GM18907 (cell line): ENCODE measurements around the gene BATF.

Source experiments
- ATAC-seq: cut with Tn5 transposase; IDR thresholded peaks from one replicate; pipeline ENCODE4 v1.9.1; 2021; ENCODE audit warnings: mild to moderate bottlenecking, moderate library complexity; ENCODE audit not compliant: unreplicated experiment

Gene BATF

DNA sequence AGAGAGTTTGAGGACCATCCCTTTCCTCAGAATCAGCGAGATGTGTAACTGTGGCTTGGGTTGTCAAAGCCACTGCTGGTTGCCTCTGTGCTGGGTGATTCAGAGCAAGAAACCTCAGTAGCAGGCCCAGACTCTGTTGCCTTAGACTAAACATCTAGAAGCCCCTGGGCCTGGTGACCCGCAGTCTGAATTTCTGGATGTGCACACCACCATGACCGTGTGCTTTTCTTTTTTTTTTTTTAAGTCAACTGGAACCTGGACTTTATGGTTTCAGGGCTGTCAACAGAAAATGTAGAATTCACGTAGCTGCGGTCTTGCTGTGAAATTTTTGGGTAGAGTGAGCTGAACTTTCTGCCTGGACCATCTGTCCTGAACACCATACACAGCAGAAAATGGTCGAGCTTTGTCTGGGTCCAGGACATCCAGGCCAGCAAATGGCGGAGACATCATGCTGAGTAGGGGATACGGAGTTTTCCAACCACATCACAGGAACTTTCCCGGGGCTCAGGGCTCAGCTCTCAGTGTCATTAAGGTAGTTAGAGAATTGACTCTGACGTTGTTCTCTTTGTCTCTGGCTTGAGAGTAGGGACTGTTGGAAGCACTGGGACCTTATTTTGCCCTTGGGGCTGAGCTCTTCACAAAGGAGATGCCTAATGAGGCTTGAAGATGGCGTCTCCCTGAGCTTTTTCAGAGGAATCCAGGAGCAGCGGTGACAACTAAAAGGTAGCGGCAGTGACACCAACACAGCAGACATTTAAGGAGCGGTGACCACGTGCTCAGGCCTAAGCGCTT, 23.0 kb upstream of the BATF start:
- peak; percentile 78 for ATAC-seq

DNA sequence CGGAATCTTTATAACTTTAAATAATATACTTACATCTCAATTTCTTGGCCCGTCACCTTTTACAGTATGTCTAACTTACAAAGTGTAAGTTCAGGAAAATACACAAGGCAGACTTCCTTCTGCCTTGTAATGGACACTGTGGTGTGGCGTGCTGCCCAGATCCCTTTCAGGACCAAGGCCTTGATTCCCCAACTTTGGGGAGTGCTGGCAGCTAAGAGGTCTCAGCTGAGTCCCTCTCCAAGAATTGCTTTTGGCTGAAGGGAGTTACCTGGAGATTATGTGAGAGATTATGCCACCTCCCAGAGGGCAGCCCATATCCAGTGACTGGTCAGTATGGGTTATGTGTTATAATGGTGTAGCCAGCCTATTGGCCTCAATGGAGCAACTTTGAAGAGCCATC, 21.2 kb upstream of the BATF start:
- ATAC-seq, result no peak

DNA sequence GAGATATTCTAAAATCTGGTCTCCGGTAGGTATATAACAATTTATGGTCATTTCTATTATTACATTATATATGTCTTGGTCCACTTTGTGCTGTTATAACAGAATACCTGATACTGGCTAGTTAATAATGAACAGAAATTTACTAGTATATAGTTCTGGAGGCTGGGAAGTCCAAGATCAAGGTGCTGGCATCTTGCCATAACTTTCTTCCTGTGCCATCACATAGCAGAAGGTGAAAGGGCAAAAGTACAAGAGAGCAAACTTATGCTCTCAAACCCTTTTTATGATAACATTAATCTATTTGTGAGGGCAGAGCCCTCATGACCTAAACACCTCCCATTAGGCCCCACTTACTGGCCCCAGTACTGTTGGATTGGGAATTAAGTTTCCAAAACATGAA, 17.9 kb upstream of the BATF start:
- ATAC-seq, result no peak

DNA sequence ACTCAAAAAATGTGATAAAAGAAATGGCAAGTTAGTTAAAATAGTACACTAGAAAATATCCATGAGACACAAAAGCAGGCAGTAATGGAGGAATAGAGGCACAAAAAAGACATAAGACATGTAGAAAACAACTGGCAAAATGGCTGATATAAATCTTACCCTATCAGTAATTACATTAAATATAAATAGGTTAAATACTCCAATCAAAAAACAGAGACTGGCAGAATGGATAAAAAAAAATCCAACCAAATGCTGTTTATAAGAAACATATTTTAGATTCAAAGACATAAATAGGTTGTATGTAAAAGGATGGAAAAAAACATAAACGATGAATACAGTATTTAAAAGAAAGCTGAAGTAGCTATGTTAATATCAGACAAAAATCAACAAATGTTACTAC, 15.3 kb upstream of the BATF start:
- ATAC-seq, result no peak

DNA sequence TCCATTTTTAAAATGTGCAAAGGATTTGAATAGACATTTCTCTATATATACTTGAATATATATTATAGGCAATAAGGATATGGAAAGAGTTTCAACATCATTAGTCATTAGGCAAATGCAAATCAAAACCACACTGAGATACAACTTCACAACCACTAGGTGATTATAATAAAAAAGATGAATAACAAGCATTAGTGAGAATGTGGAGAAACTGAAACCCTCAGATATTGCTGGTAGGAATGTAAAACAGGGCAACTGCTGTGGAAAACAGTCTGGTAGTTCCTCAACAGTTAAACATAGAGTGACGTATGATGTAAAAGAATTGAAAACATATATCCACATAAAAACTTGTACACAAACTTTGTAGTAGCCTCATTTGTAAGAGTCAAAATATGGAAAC, 11.7 kb upstream of the BATF start:
- ATAC-seq, result no peak

DNA sequence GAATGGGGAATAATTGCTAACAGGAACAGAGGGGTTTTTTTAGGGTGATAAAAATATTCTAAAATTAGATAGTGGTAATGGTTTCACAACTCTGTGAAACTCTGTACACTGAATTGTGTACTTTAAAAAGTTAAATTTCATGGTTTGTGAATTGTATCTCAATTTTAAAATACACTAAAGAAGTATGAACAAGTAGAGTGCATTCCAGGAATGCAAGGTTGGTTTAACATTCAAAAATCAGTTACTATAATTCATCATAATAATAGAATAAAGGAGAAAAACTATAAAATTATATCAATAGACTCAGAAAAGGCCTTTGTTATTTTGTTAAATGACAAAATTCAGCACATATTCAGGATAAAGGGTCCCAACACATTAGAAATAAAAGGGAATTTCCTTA, 11.1 kb upstream of the BATF start:
- no peak for ATAC-seq

GRCh38 chr14:75513911-75514672, 8.2 kb upstream of the BATF start:
- ATAC-seq, result peak; percentile 43

DNA sequence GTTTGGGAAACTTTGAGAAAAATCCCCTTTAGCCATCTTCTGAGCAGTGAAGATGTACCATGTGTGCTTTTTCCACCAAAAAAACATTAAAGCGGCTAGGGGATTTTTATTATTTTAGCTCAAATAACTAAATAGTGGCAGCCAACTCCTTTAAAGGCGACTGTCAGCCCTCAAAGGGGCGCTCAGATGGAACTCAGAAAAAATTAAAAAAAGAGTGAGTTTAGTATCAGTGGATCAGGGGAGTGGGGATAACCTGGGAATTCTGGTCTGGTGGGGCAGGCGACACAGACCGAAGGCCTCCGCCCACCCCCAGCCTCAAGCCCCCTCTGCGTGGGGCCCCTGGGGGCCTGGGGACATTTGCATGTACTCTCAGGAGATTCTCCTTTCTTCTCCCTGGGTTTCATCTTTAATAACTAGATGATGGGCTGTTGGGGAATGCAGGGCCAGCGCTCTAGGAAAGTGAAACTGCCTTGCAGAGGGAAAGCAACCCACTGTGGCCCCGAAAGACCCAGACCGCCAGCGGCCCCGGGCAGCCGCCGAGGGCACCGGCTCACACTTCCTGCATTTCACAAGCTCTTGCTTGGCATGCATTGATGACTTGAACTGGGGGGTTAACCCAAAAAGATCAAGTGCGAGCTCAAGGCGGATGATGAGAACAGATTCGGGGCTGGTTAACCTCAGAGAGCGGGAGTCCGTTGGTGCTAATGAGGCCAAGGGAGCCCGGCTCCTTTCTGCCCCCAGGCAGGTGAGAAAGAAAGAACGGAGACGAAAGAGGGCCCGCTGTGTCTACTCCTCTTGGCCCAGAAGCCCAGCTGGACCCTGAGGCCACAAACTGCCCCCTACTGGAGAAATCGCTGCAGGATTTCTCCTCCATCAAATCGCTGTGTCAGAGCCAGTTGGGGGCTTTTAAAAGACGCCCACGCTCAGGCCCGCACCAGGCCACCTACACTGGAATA, 7.3 kb upstream of the BATF start:
- ATAC-seq, result peak; percentile 65

GRCh38 chr14:75515629-75515996, 6.7 kb upstream of the BATF start:
- peak; percentile 52 for ATAC-seq

DNA sequence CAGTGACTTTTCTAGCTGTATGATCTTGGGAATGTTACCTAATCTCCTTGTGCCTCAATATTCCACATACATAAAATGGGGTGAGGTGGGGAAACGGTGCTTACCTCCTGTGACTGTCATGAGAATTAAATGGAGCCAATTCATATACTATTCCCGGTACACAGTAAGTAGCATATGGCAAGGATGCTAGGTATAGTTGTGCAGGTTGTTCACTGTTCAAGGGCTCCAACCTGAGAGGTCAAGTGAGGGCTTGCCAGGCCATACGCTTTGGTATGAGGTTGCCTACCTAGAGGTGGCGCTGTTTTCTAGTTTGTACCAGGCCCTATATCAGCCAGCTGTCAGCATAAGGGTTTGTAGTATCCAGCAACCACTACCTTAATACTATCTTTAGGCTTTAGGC, 3.6 kb upstream of the BATF start:
- ATAC-seq, result no peak

GRCh38 chr14:75519394-75519793, 2.9 kb upstream of the BATF start:
- no peak for ATAC-seq

DNA sequence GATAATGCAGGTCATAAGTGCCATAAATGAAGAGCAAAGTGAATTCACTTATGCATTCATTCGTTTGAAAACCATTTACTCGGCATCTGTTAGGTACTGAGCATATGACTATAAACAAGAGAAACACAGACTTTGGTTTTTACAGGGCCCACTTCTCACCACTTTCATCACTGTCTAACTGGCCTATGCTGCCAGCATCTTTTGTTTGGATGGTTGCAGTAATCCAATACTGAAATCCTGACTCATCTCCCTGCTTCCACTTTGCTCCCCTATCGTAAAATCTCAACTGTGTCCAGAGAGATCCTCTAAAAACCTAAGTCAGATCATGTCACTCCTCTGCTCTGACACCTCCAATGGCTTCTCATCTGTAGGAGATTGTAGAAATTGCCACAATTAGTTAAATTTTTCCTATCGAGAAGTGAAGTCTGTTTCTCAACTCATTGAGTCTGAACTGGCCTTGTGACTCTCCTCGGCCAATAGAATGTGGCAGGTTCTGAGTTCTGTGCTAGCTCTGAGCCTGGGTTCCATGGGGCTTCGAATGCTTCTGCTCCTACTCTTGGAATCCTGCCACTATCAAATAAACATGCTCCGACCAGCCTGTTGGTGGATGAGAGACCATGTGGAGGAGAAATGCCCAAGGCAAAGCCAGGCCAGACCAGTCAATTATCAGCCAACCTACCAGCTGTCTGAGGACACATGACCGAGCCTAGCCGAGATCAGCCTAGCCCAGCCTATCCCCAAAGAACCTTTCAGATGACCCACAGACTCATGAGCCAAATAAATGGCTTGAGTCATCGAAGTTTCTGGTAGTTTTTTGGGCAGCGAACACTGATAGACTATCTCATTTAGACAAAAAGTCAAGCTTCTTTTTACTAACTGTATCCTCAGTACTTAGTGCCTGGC, 2.2 kb upstream of the BATF start:
- no peak for ATAC-seq

DNA sequence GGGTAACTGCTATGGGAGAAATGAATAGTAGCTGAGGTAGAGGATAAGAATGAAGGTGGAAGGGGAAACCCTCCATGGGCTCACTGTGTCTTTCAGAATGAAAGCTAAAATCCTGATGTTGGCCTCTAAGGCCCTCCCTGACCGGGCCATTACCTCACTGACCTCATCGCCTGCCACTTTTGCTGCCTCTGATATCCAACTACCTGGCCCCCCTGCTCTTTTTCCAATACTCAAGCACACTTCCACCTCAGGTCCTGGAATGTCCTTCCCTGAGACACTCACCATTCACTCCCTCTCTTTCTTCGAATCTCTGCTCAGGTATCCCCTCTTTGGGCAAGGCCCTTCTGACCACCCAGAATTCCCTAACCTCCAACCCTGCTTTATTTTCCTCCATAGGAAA, 1.4 kb upstream of the BATF start:
- no peak for ATAC-seq

GRCh38 chr14:75521415-75522199, 662 bp upstream of the BATF start:
- peak; percentile 17 for ATAC-seq

GRCh38 chr14:75522983-75523318, 682 bp downstream of the BATF start:
- ATAC-seq, result peak; percentile 1

GRCh38 chr14:75523771-75524171, 1.5 kb downstream of the BATF start:
- no peak for ATAC-seq

- no peak for ATAC-seq
These were observed 3.7 kb downstream of the BATF start for GRCh38 chr14:75525969-75526368.

DNA sequence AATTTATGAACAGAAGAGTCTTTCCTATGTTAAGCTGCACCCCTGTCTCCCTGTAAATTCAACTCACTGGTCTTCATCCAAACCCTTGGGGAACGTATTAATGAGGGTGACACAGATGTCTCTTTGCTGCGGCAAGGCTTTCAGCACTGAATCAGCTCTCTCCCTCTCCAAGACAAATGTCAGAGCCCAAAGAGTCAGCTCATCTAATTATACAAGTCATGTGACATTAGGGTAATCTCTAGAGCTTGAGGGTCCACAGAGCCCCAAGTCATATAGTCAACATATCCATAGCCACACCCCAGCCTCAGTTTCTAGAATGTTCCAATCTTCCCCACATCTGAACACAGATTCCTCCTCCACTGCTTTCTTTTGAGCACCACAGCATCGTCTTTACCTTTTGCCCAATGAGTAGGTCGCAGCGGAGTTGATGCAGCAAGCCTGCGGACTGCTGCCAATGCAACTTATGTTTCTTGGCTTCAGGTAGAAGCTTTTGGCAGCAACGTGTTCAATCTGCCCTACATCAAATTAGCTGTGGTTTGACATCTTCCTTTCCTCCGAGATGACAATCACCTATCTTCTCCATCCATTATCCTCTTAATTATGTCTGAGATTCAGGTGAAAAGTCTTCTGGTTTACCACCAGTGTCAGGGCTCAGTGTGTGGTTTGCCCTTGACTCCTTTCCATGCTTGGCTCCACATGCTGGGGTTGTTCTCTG, 5.3 kb downstream of the BATF start:
- no peak for ATAC-seq

DNA sequence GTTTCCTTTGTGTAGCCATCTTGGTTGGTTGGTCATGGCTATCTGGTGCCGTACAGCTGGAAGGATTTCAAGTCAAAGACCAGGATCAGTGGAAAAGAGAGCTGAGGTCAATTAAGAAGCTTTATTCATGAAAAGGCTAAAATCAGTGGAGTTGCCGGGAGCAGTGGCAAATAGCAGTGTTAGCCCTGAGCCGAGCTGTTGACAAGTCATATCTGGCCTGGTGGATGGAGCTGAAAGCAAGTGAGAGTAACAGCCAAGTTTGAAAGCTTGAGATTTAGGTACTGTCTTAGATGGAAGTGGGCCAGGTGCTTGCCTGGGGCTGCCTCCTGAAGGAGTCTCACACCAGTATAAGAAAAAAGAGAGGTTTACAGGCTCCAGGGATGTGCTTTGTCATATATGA, 9.0 kb downstream of the BATF start:
- ATAC-seq, result no peak
